NCI-H69 (cell line): Measurements from ENCODE around the gene LAPTM4A.
A peak's percentile ranks its signal among the peaks of the same experiment; 100 is the strongest.

Experiments used
- DNase-seq: peaks from one replicate; lab custom pipeline; 2025; lab: John Stamatoyannopoulos, UW

Gene LAPTM4A

DNA sequence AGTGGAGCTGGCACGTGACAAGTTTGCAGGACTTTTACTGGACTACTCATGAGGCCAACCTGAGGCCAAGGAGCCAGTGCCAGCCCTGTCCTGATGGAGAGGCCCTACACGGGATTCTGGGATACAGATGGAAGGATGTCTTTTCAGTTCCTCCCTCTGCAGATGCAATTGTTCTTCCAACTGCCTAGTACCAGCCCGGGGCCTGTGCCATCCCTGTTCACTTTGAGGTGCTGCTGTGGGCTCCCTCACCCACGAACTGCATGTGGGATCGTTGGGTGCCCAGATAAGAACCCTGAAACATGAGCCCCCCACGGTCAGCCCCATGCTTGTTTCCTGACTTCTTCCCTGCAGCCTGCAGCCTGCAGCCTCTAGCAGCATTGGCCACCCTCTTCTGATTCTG, 25.3 kb upstream of the LAPTM4A start:
- DNase-seq: no peak

DNA sequence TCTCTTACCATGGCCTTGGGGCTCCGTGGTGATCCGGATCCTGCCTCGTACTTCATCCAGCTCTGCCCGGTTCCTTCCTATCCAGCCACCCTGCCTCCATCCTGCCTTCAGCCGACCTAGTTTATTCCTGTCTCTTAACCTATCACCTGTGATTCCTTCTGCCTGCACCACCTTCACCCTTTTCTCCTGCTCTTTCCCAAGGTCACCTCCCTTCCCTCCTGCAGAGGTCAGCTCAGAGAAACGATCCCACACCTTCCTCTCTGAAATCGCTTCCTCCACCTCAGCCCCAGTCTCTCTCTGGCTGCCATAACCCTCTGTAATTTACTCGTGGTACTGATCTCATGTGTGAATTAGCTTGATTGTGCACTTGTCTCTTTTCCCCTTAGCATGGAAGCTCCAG, 23.5 kb upstream of the LAPTM4A start:
- no peak for DNase-seq

DNA sequence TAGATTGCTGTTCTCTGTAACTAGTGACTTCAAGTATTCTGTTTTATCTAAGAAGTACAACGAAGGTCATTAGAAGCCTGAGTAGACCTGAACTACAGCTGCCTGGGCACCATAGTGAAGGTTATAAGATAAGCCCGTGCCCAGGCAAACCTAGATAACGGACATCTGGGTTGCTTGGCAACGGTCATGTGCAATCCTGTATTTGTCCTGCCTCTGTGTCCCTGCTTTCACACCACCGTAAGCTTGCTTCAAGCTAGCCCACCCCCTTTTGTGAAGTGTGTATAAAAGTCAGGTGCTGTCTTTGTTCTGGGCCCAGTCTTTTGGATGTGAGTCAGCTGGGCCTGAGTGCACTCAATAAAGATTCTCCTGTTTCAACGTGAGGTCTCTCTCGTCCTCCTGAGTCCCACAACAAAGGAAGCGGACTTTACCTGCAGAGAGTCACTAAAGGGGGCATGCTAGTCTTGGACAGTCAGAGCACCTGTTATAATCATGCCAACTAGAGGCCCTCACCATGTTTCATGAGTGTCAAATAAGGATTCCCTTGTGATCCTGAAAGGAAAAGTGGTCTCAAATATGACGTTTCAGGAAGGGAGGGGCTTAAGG, 22.7 kb upstream of the LAPTM4A start:
- peak; percentile 10 for DNase-seq

DNA sequence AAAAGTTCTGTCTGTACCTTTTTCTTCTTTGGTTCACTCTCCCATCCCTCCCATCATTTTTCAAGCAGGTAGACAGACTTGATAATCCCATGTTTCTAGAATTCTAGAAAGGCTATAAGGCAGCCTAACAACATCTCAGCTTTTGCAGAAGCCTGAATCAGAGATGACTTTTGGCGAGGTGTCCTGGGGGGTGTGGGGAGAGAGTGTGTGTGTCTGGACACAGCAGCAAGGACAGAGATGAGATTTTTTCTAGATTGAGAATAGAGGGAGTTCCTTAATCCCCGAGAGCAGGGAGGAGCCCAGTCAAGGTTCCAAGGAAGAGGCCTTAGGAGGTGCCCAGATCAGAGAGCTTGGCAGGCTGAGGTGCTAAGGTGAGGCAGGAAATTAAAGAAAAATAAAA, 22.0 kb upstream of the LAPTM4A start:
- DNase-seq: no peak

DNA sequence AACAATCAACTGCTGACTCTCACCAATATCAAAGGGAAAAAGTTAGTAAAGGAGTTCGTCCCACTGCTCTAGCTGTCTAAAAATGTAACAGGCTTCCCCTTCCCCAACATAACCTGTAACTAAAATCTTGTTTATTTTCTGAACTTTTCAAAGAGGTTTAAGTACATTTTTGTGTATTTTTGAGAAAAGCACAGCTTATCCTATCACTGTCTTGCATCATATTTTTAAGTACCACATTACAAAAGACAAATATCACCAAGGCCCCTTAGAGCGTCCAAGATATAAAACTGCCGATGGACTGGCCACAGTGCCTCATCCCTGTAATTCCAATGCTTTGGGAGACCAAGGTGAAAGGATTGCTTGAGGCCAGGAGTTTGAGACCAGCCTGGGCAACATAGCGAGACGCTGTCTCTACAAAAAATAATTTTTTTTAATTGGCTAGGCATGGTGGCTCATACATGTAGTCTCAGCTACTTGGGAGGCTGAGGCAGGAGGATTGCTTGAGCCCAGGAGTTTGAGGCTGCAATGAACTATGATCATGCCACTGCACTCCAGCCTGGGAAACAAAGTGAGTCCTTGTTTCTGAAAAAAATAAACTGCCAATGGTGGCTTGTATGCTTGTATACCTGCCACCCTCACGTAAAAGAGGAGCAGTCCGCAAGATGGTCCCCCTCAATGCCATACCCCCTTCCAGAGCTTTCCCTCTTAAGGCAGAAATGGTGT, 21.2 kb upstream of the LAPTM4A start:
- no peak for DNase-seq

DNA sequence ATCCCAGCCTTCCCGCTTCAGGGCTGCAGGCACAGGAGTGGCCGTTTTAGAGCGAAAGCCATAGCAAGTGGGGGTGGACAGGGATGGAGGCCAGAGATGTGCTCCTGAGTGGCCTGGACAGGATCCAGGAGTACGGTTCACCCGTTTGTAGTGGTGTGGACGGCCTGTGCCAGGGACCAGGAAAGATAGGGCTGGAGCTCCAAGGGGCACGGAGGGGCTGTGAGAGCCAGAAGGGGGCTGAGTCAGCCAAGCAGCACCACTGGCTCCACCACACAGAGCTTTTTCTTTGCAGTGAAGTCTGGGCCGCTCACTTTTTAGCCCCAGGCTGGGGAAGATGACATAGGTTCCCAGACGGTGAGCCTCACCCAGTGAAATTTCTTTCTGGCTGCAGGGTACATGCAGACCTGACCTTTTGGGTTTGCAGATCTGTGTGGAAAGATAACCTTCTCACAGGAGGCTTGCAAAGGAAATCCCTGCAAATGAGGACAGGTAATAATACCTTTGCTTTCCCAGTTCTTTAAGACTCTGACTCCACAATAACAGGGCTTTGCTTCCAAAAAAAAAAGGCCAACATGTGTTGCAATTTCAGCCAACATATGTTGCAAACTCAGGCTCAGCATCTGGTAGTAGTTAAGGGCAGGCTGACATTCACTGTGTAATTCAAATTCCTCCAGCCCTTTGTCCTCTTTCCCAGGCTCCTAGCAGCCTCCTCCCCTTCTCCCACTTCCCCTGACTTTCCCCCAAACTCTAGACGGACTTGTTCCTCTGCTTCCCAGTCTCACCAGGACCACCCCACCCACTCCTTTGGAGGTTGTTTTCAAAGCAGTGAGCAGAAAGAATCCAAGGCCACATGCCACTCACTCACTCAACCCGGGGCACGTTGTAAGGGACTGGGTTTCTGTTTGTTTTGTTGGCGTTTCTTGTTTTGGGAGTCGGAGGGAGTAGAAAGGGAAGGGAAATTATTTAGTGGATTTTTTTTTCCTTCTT, 20.3 kb upstream of the LAPTM4A start:
- DNase-seq: peak; percentile 53

DNA sequence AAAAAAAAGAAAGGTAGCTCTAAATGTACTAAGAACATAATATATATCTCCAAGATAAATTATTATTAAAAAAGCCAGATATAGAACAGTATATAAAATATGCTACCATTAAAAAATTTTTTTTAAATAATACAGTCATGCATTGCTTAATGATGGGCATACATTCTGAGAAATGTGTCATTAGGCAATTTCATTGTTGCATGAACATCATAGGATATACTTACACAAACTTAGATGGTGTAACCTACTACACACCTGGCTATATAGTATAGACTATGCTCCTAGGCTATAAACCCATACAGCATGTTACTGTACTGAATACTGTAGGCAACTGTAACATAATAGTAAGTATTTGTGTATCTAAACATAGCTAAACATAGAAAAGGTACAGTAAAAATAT, 18.3 kb upstream of the LAPTM4A start:
- DNase-seq: no peak

DNA sequence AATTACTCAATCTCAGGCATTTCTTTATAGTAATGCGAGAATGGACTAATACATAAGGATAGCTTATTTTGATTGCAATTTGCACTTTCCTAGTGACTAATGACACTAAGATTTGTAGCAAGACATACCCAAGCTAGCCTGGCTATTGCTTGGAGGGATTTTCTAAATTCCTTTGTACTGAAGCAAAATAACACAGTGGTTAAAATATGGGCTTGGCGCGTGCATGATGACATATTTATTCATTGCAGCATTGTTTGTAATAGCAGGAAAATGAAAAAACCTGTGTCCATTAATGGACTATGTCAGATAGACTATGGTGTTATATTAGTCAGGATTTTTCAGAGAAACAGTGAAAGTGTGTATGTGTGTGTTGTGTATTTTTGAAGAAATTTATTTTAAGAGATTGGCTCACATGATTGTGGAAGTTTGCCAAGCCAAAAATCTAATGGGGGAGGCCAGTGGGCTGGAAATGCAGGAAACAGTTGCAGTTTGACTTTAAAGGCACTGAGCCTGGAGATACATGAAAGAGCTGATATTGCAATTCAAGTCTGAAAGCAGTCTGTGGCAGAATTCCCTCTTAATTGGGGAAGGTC, 16.7 kb upstream of the LAPTM4A start:
- DNase-seq: no peak

DNA sequence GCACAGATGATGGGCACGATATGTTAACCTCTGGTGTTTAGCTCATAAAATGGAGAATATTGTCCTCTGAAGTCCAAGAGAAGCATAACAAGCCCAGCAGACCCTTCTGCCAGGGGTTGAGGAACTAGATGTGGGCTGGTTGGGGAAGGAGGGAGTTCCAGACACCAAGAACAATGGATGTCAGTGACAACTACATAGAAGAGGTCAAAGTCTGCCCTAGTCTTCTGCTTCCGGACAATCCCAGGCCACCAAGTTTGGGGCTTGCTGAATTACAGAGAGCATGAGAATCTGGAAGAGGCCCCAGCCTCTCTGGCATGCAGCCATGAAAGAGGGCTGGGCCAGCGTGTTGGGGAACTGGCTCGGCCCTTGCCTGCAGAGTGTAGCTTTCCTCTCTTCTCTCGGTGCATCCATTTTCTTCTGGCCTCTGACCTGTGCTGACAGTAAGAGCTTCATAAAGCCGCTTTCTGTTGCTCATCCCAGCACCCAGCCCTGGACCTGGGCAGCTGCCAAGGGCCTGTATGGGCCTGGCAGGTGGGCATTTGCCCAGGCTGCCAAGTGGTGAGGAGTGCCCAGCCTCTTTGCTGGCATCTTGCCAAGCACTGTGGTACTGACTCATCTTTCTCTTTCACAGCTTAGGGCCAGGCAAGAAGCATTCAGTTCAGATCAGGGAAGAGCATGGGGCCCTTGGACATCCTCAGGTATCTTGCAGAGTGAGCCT, 14.6 kb upstream of the LAPTM4A start:
- DNase-seq: peak; percentile 95

DNA sequence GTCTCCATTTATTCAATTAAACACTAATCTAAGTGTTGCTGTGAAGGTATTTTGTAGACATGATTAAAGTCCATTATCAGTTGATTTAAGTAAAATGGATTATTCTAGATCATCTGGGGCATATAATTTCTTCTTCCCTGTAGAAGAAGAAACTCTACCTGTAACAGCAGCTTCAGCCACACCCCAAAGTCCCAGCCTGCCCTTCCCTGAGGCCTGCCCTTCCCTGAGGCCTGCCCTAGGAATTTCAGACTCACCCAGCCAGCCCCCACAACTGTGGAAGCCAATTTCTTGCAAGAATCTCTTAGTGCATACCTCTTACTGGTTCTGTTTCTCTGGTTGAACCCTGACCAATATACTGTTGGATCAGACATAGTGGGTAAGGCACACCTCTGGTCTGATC, 13.4 kb upstream of the LAPTM4A start:
- no peak for DNase-seq

DNA sequence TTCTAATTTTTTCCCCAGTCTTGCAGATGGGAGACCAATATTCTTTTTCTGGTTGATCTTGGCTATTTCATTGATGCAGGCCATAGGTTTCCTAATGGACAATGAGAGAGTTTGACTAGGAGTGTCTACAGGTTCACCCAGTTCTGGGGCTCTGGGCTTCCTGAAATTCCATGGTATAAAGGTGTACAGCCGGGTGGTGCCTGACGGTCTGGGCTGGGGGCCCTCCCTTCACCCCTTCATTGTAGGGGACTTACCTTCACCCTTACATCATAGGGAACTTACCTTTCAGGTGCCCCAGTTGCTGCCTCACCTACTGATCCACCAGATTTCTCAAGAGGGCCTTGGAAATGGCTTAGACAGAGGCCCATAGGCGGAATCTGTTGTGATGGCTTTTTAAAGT, 13.0 kb upstream of the LAPTM4A start:
- no peak for DNase-seq

DNA sequence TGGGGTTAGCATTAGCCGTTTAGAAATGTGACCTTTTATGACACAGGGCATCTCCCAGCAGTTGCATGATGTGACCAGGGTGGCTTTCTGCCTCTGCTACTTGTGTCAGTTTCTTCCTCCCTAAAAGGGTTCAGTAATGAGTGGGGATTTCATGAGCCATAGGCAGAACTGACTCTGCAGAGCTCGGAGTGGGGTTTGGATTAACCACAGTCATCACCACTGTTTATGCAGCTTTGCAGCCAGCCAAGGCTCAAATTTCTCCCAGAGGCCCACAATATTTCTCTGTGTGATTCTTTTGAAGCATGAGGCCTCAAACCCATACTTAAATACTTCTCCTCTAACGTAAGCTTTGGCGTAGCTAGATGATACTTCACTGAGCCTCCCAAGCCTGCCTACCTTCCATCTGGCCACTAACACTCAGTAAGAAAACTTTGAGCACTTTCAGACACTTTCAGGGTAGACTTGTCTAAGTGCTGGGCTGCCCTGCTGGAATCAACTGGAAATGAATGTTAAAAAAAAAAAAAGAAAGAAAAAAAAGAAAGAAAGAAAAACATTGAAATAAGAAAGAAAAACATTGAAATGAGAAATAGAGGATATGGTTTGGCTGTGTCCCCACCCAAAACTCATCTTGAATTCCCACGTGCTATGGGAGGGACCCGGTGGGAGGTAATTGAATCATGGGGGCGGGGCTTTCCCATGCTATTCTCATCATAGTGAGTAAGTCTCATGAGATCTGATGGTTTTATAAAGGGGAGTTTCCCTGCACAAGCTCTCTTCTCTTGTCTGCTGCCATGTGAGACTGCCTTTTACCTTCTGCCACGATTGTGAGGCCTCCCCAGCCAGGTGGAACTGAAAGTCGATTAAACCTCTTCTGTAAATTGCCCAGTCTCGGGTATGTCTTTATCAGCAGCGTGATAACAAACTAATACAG, 11.5 kb upstream of the LAPTM4A start:
- peak; percentile 17 for DNase-seq

DNA sequence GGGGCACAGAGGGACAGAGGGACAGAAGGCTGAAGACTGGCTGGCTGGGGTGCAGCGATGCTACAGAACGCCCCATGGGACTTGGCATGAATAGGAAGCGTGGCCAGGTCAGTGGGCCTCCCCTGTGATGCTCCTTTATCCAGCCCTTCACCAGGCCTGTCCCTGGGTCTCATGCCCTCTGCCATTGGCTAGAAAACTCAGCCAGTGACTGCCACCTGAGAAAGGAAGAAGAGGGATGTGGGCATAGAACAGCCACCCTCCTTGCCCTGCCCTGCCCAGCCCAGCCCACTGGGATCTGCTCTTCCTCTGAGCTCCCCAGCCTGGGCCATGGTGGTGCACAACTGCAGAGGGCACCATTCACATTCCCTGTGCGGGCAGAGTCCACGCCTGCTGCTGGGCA, 10.5 kb upstream of the LAPTM4A start:
- no peak for DNase-seq

DNA sequence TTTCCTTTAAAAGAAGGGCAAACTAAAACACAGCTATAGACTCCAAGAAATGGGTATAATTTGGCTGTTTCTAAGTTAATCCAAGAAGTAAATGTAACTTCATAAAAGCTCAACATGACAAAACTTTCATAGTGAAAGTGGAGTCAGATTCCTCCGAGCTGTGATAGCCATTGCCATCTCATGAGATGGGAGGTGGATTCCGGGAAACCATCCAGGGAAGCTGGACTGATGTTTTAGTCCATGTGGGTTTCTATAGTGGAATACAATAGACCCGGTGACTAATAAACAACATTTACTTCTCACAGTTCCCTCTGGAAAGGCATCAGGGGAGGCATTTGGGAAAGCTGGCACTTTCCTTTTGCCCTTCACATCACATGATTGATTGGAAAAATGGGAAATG, 10.0 kb upstream of the LAPTM4A start:
- DNase-seq: no peak

DNA sequence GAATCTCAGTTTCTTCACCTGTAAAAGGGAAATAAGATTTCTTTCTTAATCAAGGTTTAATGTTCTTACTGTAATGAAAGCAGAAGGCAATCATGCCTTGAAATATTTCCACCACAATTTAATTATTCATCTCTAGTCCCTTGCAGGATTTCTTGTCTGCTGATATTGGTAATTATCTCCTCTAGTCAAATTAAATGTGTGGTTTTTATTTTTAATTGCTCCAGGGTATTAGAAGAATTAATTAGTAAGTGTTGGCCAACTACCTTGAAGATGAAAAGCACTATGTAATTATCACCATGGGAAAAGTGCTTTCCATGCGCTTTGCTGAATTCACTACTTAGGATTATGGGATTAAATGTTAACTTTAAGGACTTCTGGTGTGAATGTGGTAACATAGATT, 8.7 kb upstream of the LAPTM4A start:
- DNase-seq: peak; percentile 29

DNA sequence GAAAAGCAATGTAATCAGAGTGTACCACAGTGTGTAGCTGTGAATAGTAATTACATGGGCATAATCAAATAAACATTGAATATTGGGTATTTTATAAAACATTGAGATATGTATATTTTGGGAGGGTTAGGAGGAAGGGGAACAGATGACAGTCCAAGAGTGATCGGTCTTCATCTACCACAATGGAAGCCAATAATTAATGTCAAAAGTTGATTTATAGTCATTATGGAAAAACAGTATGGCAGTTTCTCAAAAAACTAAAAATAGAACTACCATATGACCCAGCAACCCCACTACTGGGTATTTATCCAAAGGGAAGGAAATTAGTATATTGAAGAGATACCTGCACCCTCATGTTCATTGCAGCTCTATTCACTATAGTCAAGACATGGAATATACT, 5.8 kb upstream of the LAPTM4A start:
- DNase-seq: no peak

DNA sequence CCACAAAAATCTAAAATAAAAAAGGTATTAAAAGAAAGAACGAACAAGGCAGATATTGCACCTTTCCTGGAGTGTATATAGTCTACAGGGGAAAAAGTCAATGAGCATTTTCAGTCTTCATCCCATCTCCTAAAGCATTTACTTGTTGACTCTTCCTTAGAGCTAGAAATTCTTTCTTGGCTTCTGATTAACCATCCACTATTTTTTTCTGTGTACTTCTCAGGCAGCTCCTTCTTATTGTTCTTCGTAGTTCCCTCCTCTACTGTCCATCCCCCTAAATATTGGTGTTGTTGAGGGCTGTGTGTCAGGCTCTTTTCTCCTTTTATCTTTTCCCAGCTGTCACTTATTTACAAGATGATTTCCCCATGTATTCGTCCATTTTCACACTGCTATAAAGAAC, 3.5 kb upstream of the LAPTM4A start:
- DNase-seq: no peak

DNA sequence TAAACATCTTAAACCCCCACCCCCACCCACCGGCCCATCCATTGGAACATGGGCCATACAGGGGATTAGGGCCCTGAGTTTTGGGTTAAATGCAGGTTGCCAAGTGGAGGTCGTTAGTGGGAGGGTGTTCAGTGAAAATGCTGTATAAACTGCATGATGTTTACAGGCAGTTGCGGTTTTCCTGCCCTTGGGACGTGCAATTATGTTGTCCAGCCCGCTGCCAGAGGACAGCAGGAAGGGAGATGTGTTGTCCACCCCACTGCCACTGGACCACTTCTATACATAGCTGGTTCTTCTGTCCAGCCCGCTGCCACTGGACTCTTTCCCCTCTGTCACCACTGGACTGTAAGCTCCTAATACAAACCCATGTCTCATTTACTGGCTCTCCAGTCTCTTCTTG, 2.7 kb upstream of the LAPTM4A start:
- no peak for DNase-seq

DNA sequence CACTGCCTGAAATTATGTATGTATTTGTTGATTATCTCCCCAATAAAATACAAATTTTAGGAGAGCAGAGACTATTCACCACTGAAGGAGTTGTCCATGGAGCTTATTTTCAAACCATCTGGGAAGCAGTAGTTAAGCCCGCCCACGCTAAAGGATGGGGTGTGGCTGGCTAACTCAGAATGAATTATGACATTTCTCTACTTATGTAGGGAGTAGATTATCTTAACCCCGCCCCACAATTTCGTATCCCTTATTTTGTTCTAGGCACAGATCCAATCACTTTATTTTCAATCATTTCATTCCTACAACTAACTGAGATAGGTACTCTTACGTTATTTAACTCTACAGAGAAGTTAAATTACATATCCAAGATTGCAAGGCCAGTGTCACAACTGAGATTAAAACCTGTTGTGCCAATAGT, 1.4 kb upstream of the LAPTM4A start:
- DNase-seq: peak; percentile 73

DNA sequence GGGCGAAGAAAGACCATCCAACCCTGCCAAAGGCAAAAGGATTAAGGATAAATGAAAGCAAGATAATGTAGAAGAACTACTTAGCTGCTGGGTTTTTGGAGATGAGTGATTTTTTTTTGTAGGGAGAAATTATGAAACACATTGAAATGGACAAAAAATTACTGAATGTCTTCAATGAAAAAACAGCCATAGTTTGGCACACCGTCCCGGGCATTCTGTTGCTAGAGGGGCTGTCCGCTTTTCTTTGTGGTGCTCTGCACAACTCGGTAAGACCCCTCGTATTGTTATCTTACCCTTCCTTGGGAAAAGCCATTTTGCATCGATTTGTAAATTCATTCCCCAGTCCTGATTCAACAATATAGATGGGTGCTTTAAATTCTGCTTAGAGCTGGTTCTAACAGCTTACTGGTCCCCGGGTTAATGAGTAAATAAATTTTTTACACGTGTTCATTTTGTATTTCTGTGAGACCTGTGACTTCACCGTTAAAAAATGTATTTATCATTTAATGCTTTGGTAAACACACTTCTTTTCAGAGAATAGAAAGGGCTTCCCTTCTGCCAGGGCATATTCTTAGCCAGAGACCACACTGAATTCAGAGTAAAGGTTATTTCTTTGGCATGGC, 912 bp upstream of the LAPTM4A start:
- DNase-seq: peak; percentile 53
